ENCODE data around the gene AK8.
A peak's percentile ranks its signal among the peaks of the same experiment; 100 is the strongest.

AK8 gene

GRCh38 chr9:132749306-132749705 lies 128.8 kb downstream of the AK8 start:
- Histone ChIP-seq H3K4ac (ENCODE audit: low read depth in 1 of 2, low read length in 2 of 2) (no peak overlapping the region), H2AFZ (ENCODE audit: low read depth, low read length) (no peak overlapping the region), H3K14ac (ENCODE audit: low read length in 2 of 2) (no peak overlapping the region), H3K4me1 (ENCODE audit: control insufficient read depth, insufficient read depth, low read depth, low read length) (peaks cover 1% of the 10 kb centered on the region), H3K27me3 (ENCODE audit: control insufficient read depth in 1 of 2, insufficient read depth in 1 of 2, low read length in 2 of 2) (peaks cover 37 to 41% of the 10 kb centered on the region in 2 experiments), H2BK5ac (ENCODE audit: low read depth, low read length, poor library complexity, severe bottlenecking) (no peak overlapping the region), H3K9ac (ENCODE audit: low read length) (no peak overlapping the region), H3K36me3 (ENCODE audit: control insufficient read depth in 1 of 2, insufficient read depth in 2 of 2, low read depth in 1 of 2, low read length in 2 of 2) (no peaks in the 10 kb centered on the region), H3K79me1 (replicated peaks; ENCODE audit: low read length, poor library complexity, severe bottlenecking) (no peaks in the 10 kb centered on the region), H3K4me2 (ENCODE audit: low read length, poor library complexity, severe bottlenecking) (no peak overlapping the region), H2AK5ac (ENCODE audit: low read length, severe bottlenecking) (no peak overlapping the region), H4K8ac (ENCODE audit: low read length) (no peak overlapping the region), H3K23ac (ENCODE audit: low read length in 2 of 2) (no peak overlapping the region), H2BK15ac (ENCODE audit: low read depth, poor library complexity, severe bottlenecking) (no peak overlapping the region), H3K9me3 (ENCODE audit: control insufficient read depth, low read length) (no peaks in the 10 kb centered on the region), H3K27ac (ENCODE audit: low read length, poor library complexity, severe bottlenecking) (no peak overlapping the region), H2BK12ac (ENCODE audit: low read length in 2 of 2) (no peak overlapping the region), H3K4me3 (ENCODE audit: insufficient read depth in 1 of 2, low read depth in 1 of 2, low read length in 2 of 2) (no peak overlapping the region), H3K18ac (ENCODE audit: low read depth in 1 of 2, low read length in 2 of 2) (no peak overlapping the region), H4K91ac (ENCODE audit: low read length) (no peak overlapping the region), H2BK120ac (ENCODE audit: low read depth, low read length) (no peak overlapping the region)
- DNase-seq, result no peak
- WGBS, result 85% methylated on average over 11 of the region's 13 CpGs

GRCh38 chr9:132748450-132748849 lies 129.6 kb downstream of the AK8 start:
- Histone ChIP-seq H2AFZ (ENCODE audit: low read depth, low read length) (no peak overlapping the region), H3K9ac (ENCODE audit: low read length) (no peak overlapping the region), H3K4me2 (ENCODE audit: low read length, poor library complexity, severe bottlenecking) (no peak overlapping the region), H3K36me3 (ENCODE audit: control insufficient read depth in 1 of 2, insufficient read depth in 2 of 2, low read depth in 1 of 2, low read length in 2 of 2) (no peaks in the 10 kb centered on the region), H3K4me1 (ENCODE audit: control insufficient read depth, insufficient read depth, low read depth, low read length) (peaks cover 1% of the 10 kb centered on the region), H2BK120ac (ENCODE audit: low read depth, low read length) (no peak overlapping the region), H4K91ac (ENCODE audit: low read length) (no peak overlapping the region), H3K18ac (ENCODE audit: low read depth in 1 of 2, low read length in 2 of 2) (no peak overlapping the region), H2BK5ac (ENCODE audit: low read depth, low read length, poor library complexity, severe bottlenecking) (no peak overlapping the region), H3K4ac (ENCODE audit: low read depth in 1 of 2, low read length in 2 of 2) (no peak overlapping the region), H3K27me3 (ENCODE audit: control insufficient read depth in 1 of 2, insufficient read depth in 1 of 2, low read length in 2 of 2) (peaks cover 37 to 43% of the 10 kb centered on the region in 2 experiments), H3K23ac (ENCODE audit: low read length in 2 of 2) (no peak overlapping the region), H2BK15ac (ENCODE audit: low read depth, poor library complexity, severe bottlenecking) (no peak overlapping the region), H3K4me3 (ENCODE audit: insufficient read depth in 1 of 2, low read depth in 1 of 2, low read length in 2 of 2) (no peak overlapping the region), H2BK12ac (ENCODE audit: low read length in 2 of 2) (no peak overlapping the region), H3K27ac (ENCODE audit: low read length, poor library complexity, severe bottlenecking) (no peak overlapping the region), H4K8ac (ENCODE audit: low read length) (no peak overlapping the region), H3K14ac (ENCODE audit: low read length in 2 of 2) (no peak overlapping the region), H2AK5ac (ENCODE audit: low read length, severe bottlenecking) (no peak overlapping the region), H3K9me3 (ENCODE audit: control insufficient read depth, low read length) (no peaks in the 10 kb centered on the region), H3K79me1 (replicated peaks; ENCODE audit: low read length, poor library complexity, severe bottlenecking) (no peaks in the 10 kb centered on the region)
- WGBS, result 59% methylated on average over 4 of the region's 5 CpGs
- no peak for DNase-seq

- DNase-seq, result no peak
- Histone ChIP-seq H4K8ac (ENCODE audit: low read length) (no peak overlapping the region), H3K27ac (ENCODE audit: low read length, poor library complexity, severe bottlenecking) (no peak overlapping the region), H2BK15ac (ENCODE audit: low read depth, poor library complexity, severe bottlenecking) (no peak overlapping the region), H2BK120ac (ENCODE audit: low read depth, low read length) (no peak overlapping the region), H3K18ac (ENCODE audit: low read depth in 1 of 2, low read length in 2 of 2) (no peak overlapping the region), H4K91ac (ENCODE audit: low read length) (no peak overlapping the region), H3K4me1 (ENCODE audit: control insufficient read depth, insufficient read depth, low read depth, low read length) (no peaks in the 10 kb centered on the region), H3K14ac (ENCODE audit: low read length in 2 of 2) (no peak overlapping the region), H3K36me3 (ENCODE audit: control insufficient read depth in 1 of 2, insufficient read depth in 2 of 2, low read depth in 1 of 2, low read length in 2 of 2) (no peaks in the 10 kb centered on the region), H3K79me1 (replicated peaks; ENCODE audit: low read length, poor library complexity, severe bottlenecking) (no peaks in the 10 kb centered on the region), H3K9me3 (ENCODE audit: control insufficient read depth, low read length) (no peaks in the 10 kb centered on the region), H2BK5ac (ENCODE audit: low read depth, low read length, poor library complexity, severe bottlenecking) (no peak overlapping the region), H3K4me2 (ENCODE audit: low read length, poor library complexity, severe bottlenecking) (no peak overlapping the region), H3K27me3 (ENCODE audit: control insufficient read depth in 1 of 2, insufficient read depth in 1 of 2, low read length in 2 of 2) (peaks cover 53 to 60% of the 10 kb centered on the region in 2 experiments), H3K9ac (ENCODE audit: low read length) (no peak overlapping the region), H2BK12ac (ENCODE audit: low read length in 2 of 2) (no peak overlapping the region), H3K4ac (ENCODE audit: low read depth in 1 of 2, low read length in 2 of 2) (no peak overlapping the region), H3K4me3 (ENCODE audit: insufficient read depth in 1 of 2, low read depth in 1 of 2, low read length in 2 of 2) (no peak overlapping the region), H3K23ac (ENCODE audit: low read length in 2 of 2) (no peak overlapping the region), H2AK5ac (ENCODE audit: low read length, severe bottlenecking) (no peak overlapping the region), H2AFZ (ENCODE audit: low read depth, low read length) (no peak overlapping the region)
- 86% methylated on average over 19 of the region's 19 CpGs for WGBS
Observed at GRCh38 chr9:132745756-132746709, 132.1 kb downstream of the AK8 start.

- peak overlapping the region; percentile 29 for H3K9ac ChIP-seq (ENCODE audit: low read length)
- peak overlapping the region in 1 of 2 experiments; percentile 54 for H3K23ac ChIP-seq (ENCODE audit: low read length in 2 of 2)
- H3K27me3 ChIP-seq (ENCODE audit: control insufficient read depth in 1 of 2, insufficient read depth in 1 of 2, low read length in 2 of 2), result peaks cover 57 to 68% of the 10 kb centered on the region in 2 experiments
- no peaks in the 10 kb centered on the region for H3K4me1 ChIP-seq (ENCODE audit: control insufficient read depth, insufficient read depth, low read depth, low read length)
- no peak overlapping the region for H2BK12ac ChIP-seq (ENCODE audit: low read length in 2 of 2)
- no peak overlapping the region for H3K14ac ChIP-seq (ENCODE audit: low read length in 2 of 2)
- H2AK5ac ChIP-seq (ENCODE audit: low read length, severe bottlenecking), result no peak overlapping the region
- no peak overlapping the region for H4K91ac ChIP-seq (ENCODE audit: low read length)
- no peak overlapping the region for H3K18ac ChIP-seq (ENCODE audit: low read depth in 1 of 2, low read length in 2 of 2)
- H3K36me3 ChIP-seq (ENCODE audit: control insufficient read depth in 1 of 2, insufficient read depth in 2 of 2, low read depth in 1 of 2, low read length in 2 of 2), result no peaks in the 10 kb centered on the region
- H3K4me3 ChIP-seq (ENCODE audit: insufficient read depth in 1 of 2, low read depth in 1 of 2, low read length in 2 of 2), result peak overlapping the region in 1 of 2 experiments; percentile 51
- no peak overlapping the region for H3K4me2 ChIP-seq (ENCODE audit: low read length, poor library complexity, severe bottlenecking)
- H3K9me3 ChIP-seq (ENCODE audit: control insufficient read depth, low read length), result no peaks in the 10 kb centered on the region
- no peak overlapping the region for H2BK5ac ChIP-seq (ENCODE audit: low read depth, low read length, poor library complexity, severe bottlenecking)
- no peak overlapping the region for H2BK120ac ChIP-seq (ENCODE audit: low read depth, low read length)
- no peak overlapping the region for H2AFZ ChIP-seq (ENCODE audit: low read depth, low read length)
- WGBS, result 6% methylated on average over 37 of the region's 43 CpGs
- H3K4ac ChIP-seq (ENCODE audit: low read depth in 1 of 2, low read length in 2 of 2), result no peak overlapping the region
- no peaks in the 10 kb centered on the region for H3K79me1 ChIP-seq (replicated peaks; ENCODE audit: low read length, poor library complexity, severe bottlenecking)
- peak; percentile 6 for DNase-seq
- no peak overlapping the region for H2BK15ac ChIP-seq (ENCODE audit: low read depth, poor library complexity, severe bottlenecking)
- no peak overlapping the region for H3K27ac ChIP-seq (ENCODE audit: low read length, poor library complexity, severe bottlenecking)
- no peak overlapping the region for H4K8ac ChIP-seq (ENCODE audit: low read length)
Observed at GRCh38 chr9:132744881-132745755, 133.0 kb downstream of the AK8 start.
